ENCODE results near the gene ARHGEF7. TPM values are rescaled to one million over a fixed set of nuclear protein-coding genes. Genes with fewer than 3 reads are reported as not detected.

Gene ARHGEF7
- total RNA-seq, 1 donor from 2014 or later = 270 TPM

- H3K4me3 Mint-ChIP-seq (ENCODE audit: unreplicated experiment) = no peak overlapping the region
- H3K27ac Mint-ChIP-seq (ENCODE audit: unreplicated experiment) = no peak overlapping the region
- TF ChIP-seq, protein P1, sequence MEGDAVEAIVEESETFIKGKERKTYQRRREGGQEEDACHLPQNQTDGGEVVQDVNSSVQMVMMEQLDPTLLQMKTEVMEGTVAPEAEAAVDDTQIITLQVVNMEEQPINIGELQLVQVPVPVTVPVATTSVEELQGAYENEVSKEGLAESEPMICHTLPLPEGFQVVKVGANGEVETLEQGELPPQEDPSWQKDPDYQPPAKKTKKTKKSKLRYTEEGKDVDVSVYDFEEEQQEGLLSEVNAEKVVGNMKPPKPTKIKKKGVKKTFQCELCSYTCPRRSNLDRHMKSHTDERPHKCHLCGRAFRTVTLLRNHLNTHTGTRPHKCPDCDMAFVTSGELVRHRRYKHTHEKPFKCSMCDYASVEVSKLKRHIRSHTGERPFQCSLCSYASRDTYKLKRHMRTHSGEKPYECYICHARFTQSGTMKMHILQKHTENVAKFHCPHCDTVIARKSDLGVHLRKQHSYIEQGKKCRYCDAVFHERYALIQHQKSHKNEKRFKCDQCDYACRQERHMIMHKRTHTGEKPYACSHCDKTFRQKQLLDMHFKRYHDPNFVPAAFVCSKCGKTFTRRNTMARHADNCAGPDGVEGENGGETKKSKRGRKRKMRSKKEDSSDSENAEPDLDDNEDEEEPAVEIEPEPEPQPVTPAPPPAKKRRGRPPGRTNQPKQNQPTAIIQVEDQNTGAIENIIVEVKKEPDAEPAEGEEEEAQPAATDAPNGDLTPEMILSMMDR (IDR thresholded peaks at IDR 0.05; ENCODE audit: unreplicated experiment) = no peak
- peaks cover 74% of the 10 kb centered on the region for H3K4me1 Mint-ChIP-seq (ENCODE audit: unreplicated experiment)
- peaks cover 35% of the 10 kb centered on the region for H3K36me3 Mint-ChIP-seq (ENCODE audit: low read depth, unreplicated experiment)
- H3K27me3 Mint-ChIP-seq (ENCODE audit: unreplicated experiment) = peaks cover under 1% of the 10 kb centered on the region
- no peak for DNase-seq (ENCODE audit: low spot score)
- no peaks in the 10 kb centered on the region for H3K9me3 Mint-ChIP-seq (ENCODE audit: unreplicated experiment)
Observed at GRCh38 chr13:111171112-111171511, 56.0 kb downstream of the ARHGEF7 start.

- H3K27me3 Mint-ChIP-seq (ENCODE audit: unreplicated experiment) = peaks cover 4% of the 10 kb centered on the region
- H3K4me3 Mint-ChIP-seq (ENCODE audit: unreplicated experiment) = no peak overlapping the region
- no peak overlapping the region for H3K27ac Mint-ChIP-seq (ENCODE audit: unreplicated experiment)
- H3K4me1 Mint-ChIP-seq (ENCODE audit: unreplicated experiment) = peaks cover 73% of the 10 kb centered on the region
- TF ChIP-seq, protein P1 (IDR thresholded peaks at IDR 0.05; ENCODE audit: unreplicated experiment) = no peak
- H3K9me3 Mint-ChIP-seq (ENCODE audit: unreplicated experiment) = no peaks in the 10 kb centered on the region
- no peak for DNase-seq (ENCODE audit: low spot score)
- peaks cover 33% of the 10 kb centered on the region for H3K36me3 Mint-ChIP-seq (ENCODE audit: low read depth, unreplicated experiment)
Observed at GRCh38 chr13:111171629-111172028, 56.5 kb downstream of the ARHGEF7 start.

DNA sequence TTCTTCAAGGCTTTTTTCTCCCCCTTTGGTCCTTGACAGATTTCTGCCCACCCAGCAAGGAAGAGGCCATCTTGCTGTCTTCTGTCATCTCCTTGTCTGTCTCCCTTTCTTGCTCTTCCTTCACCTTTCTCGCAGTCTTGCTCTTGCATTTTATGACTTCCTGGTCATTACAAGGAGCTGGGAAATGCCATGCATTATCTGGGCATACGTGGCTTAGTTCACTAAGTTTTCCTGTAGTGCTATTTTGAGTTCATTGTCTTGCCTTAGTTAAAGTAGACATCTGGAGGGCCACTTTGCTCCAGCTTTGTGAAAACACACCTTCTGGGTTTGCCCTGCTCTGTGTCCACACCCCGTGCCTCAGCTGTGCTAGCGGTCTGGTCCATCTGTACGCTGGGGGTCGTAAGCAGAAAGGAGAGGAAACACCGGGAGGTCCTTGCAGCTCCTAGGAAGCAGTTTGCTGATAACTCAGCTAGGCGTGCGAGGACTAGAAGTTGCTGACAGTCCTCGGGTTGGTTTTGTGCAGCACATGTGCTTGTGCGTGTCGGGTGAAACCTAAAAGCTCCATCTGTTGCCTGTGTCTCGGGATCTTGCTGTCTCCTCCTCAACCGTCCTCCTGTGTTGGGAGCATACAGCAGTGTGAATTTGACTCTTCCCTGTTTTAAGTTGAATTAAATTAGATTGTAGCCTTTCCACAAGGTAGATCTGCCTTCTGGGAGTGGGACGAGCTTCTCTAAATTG, 59.4 kb downstream of the ARHGEF7 start:
- Mint-ChIP-seq H3K36me3 (ENCODE audit: low read depth, unreplicated experiment) (peaks cover 28% of the 10 kb centered on the region), H3K27me3 (ENCODE audit: unreplicated experiment) (peaks cover 10% of the 10 kb centered on the region), H3K27ac (ENCODE audit: unreplicated experiment) (peak overlapping the region; percentile 58), H3K9me3 (ENCODE audit: unreplicated experiment) (no peaks in the 10 kb centered on the region), H3K4me3 (ENCODE audit: unreplicated experiment) (peak overlapping the region; percentile 68), H3K4me1 (ENCODE audit: unreplicated experiment) (peaks cover 68% of the 10 kb centered on the region)
- TF ChIP-seq, protein P1 (IDR thresholded peaks at IDR 0.05; ENCODE audit: unreplicated experiment) = no peak
- DNase-seq (ENCODE audit: low spot score) = no peak

- Mint-ChIP-seq H3K9me3 (ENCODE audit: unreplicated experiment) (no peaks in the 10 kb centered on the region), H3K4me3 (ENCODE audit: unreplicated experiment) (peak overlapping the region; percentile 68), H3K36me3 (ENCODE audit: low read depth, unreplicated experiment) (peaks cover 28% of the 10 kb centered on the region), H3K27ac (ENCODE audit: unreplicated experiment) (peak overlapping the region; percentile 48), H3K4me1 (ENCODE audit: unreplicated experiment) (peaks cover 73% of the 10 kb centered on the region), H3K27me3 (ENCODE audit: unreplicated experiment) (peaks cover 10% of the 10 kb centered on the region)
- TF ChIP-seq, protein P1 (IDR thresholded peaks at IDR 0.05; ENCODE audit: unreplicated experiment) = no peak
- DNase-seq (ENCODE audit: low spot score) = no peak
Observed at GRCh38 chr13:111175372-111175771, 60.3 kb downstream of the ARHGEF7 start.

- H3K4me3 Mint-ChIP-seq (ENCODE audit: unreplicated experiment) = no peak overlapping the region
- TF ChIP-seq, protein P1 (IDR thresholded peaks at IDR 0.05; ENCODE audit: unreplicated experiment) = no peak
- H3K9me3 Mint-ChIP-seq (ENCODE audit: unreplicated experiment) = no peaks in the 10 kb centered on the region
- DNase-seq (ENCODE audit: low spot score) = no peak
- peaks cover 30% of the 10 kb centered on the region for H3K36me3 Mint-ChIP-seq (ENCODE audit: low read depth, unreplicated experiment)
- H3K27me3 Mint-ChIP-seq (ENCODE audit: unreplicated experiment) = peaks cover 10% of the 10 kb centered on the region
- H3K27ac Mint-ChIP-seq (ENCODE audit: unreplicated experiment) = peak overlapping the region; percentile 48
- peaks cover 71% of the 10 kb centered on the region for H3K4me1 Mint-ChIP-seq (ENCODE audit: unreplicated experiment)
Observed at GRCh38 chr13:111175935-111176334, 60.8 kb downstream of the ARHGEF7 start.

Measured in endothelial cell (in vitro differentiated cells).